ENCODE measurements around the gene LNP1. TPM values are rescaled to one million over a fixed set of nuclear protein-coding genes. Genes with fewer than 3 reads are reported as not detected.
"Not testable (repeated sequence)": the region's sequence is repeated elsewhere in the genome, so short reads cannot be mapped to it uniquely, and the experiment has no call there.

LNP1 gene
- total and polyA plus RNA-seq, 4 donors: 1.1 to 4.7 (median 1.5) TPM

DNA sequence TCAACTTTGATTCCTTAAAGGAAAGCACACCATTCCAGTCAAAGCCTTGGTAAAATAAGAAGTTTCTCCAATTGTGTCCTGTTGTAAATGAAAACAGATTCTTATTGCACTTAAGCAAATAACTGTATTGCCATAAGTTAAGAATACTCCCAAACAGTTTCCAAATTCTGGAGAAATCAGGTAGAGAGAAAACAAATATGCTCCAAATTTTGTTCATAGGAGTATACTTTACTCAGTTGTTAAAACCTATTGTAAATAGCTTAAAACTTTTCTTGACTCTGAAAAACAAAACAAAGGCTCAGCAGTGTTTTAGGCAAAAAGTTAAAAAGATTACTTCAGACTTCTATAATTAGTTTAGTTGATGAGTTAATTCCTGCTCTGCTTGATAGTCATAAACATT lies 42.4 kb downstream of the LNP1 start:
- Histone ChIP-seq H3K36me3 (ENCODE audit: control insufficient read depth in 4 of 4, insufficient read depth in 3 of 4, low read depth in 1 of 4, low read length in 3 of 4) (no peaks in the 10 kb centered on the region), H3K27me3 (ENCODE audit: control insufficient read depth in 4 of 4, insufficient read depth in 4 of 4, low read length in 3 of 4) (no peaks in the 10 kb centered on the region), H3K27ac (ENCODE audit: low read depth in 1 of 2, low read length in 2 of 2) (no peak overlapping the region), H3K4me3 (ENCODE audit: low read depth in 1 of 3, low read length in 3 of 3) (no peak overlapping the region), H3K9ac (ENCODE audit: low read depth in 1 of 2, low read length in 2 of 2) (no peak overlapping the region), H3K4me1 (ENCODE audit: control insufficient read depth in 4 of 4, insufficient read depth in 4 of 4, low read length in 3 of 4) (peaks cover 0 to 8% (median 4%) of the 10 kb centered on the region in 4 donors), H3K9me3 (ENCODE audit: control insufficient read depth in 4 of 4, low read length in 3 of 4) (no peaks in the 10 kb centered on the region)
- TF ChIP-seq NR2F2 (IDR thresholded peaks at IDR 0.05): no peak
- TF ChIP-seq, protein P1, sequence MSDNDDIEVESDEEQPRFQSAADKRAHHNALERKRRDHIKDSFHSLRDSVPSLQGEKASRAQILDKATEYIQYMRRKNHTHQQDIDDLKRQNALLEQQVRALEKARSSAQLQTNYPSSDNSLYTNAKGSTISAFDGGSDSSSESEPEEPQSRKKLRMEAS (IDR thresholded peaks at IDR 0.05): no peak
- no peak for TF ChIP-seq GABPA (IDR thresholded peaks at IDR 0.05 in 1 of 2, conservative IDR thresholded peaks at IDR 0.05 in 1 of 2)
- TF ChIP-seq, protein P2, sequence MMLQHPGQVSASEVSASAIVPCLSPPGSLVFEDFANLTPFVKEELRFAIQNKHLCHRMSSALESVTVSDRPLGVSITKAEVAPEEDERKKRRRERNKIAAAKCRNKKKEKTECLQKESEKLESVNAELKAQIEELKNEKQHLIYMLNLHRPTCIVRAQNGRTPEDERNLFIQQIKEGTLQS (IDR thresholded peaks at IDR 0.05): no peak
- no peak for TF ChIP-seq EGR1 (IDR thresholded peaks at IDR 0.05; ENCODE audit: low read depth in 2 of 2)
- TF ChIP-seq SP1 (IDR thresholded peaks at IDR 0.05): no peak
- no peak for TF ChIP-seq RAD21 (IDR thresholded peaks at IDR 0.05)
- TF ChIP-seq, protein P3, sequence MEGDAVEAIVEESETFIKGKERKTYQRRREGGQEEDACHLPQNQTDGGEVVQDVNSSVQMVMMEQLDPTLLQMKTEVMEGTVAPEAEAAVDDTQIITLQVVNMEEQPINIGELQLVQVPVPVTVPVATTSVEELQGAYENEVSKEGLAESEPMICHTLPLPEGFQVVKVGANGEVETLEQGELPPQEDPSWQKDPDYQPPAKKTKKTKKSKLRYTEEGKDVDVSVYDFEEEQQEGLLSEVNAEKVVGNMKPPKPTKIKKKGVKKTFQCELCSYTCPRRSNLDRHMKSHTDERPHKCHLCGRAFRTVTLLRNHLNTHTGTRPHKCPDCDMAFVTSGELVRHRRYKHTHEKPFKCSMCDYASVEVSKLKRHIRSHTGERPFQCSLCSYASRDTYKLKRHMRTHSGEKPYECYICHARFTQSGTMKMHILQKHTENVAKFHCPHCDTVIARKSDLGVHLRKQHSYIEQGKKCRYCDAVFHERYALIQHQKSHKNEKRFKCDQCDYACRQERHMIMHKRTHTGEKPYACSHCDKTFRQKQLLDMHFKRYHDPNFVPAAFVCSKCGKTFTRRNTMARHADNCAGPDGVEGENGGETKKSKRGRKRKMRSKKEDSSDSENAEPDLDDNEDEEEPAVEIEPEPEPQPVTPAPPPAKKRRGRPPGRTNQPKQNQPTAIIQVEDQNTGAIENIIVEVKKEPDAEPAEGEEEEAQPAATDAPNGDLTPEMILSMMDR (IDR thresholded peaks at IDR 0.05; ENCODE audit: low read depth, low read length, missing input control): no peak
- TF ChIP-seq HNF4G (IDR thresholded peaks at IDR 0.05): no peak
- DNase-seq (ENCODE audit: low spot score): no peak

DNA sequence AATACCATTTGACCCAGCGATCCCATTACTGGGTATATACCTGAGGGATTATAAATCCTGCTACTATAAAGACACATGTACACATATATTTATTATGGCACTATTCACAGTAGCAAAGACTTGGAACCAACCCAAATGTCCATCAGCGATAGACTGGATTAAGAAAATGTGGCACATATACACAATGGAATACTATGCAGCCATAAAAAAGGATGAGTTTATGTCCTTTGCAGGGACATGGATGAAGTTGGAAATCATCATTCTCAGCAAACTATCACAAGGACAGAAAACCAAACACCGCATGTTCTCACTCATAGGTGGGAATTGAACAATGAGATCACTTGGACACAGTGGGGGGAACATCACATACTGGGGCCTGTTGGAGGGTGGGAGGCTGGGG lies 45.7 kb downstream of the LNP1 start:
- not testable (repeated sequence) for H3K9ac ChIP-seq (ENCODE audit: low read depth in 1 of 2, low read length in 2 of 2); H3K27ac ChIP-seq (ENCODE audit: low read depth in 1 of 2, low read length in 2 of 2); H3K27me3 ChIP-seq (ENCODE audit: control insufficient read depth in 4 of 4, insufficient read depth in 4 of 4, low read length in 3 of 4); H3K9me3 ChIP-seq (ENCODE audit: control insufficient read depth in 4 of 4, low read length in 3 of 4); H3K4me3 ChIP-seq (ENCODE audit: low read depth in 1 of 3, low read length in 3 of 3); H3K36me3 ChIP-seq (ENCODE audit: control insufficient read depth in 4 of 4, insufficient read depth in 3 of 4, low read depth in 1 of 4, low read length in 3 of 4); DNase-seq (ENCODE audit: low spot score)
- 95% methylated on average over 3 of the region's 3 CpGs for WGBS
- peaks cover 0 to 19% (median 15%) of the 10 kb centered on the region in 4 donors for H3K4me1 ChIP-seq (ENCODE audit: control insufficient read depth in 4 of 4, insufficient read depth in 4 of 4, low read length in 3 of 4)

DNA sequence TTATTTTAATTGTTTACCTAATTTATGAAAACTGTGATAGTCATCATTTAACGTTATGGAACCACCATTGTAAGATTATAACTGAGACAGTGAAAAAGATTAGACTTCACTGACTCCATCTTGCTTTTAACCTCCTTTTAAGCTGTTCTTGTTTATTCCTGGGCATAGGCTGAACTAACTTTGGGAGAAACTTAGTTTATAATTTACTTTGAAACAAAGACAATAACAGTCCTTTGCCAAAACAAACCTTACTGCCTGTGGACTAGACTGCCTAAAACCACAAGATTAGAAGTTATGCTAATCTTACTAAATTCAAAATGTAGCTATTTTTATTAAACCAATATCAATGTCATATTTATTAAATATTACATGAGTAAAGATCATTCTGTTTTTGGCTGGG lies 46.7 kb downstream of the LNP1 start:
- TF ChIP-seq, protein P4, sequence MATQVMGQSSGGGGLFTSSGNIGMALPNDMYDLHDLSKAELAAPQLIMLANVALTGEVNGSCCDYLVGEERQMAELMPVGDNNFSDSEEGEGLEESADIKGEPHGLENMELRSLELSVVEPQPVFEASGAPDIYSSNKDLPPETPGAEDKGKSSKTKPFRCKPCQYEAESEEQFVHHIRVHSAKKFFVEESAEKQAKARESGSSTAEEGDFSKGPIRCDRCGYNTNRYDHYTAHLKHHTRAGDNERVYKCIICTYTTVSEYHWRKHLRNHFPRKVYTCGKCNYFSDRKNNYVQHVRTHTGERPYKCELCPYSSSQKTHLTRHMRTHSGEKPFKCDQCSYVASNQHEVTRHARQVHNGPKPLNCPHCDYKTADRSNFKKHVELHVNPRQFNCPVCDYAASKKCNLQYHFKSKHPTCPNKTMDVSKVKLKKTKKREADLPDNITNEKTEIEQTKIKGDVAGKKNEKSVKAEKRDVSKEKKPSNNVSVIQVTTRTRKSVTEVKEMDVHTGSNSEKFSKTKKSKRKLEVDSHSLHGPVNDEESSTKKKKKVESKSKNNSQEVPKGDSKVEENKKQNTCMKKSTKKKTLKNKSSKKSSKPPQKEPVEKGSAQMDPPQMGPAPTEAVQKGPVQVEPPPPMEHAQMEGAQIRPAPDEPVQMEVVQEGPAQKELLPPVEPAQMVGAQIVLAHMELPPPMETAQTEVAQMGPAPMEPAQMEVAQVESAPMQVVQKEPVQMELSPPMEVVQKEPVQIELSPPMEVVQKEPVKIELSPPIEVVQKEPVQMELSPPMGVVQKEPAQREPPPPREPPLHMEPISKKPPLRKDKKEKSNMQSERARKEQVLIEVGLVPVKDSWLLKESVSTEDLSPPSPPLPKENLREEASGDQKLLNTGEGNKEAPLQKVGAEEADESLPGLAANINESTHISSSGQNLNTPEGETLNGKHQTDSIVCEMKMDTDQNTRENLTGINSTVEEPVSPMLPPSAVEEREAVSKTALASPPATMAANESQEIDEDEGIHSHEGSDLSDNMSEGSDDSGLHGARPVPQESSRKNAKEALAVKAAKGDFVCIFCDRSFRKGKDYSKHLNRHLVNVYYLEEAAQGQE (IDR thresholded peaks at IDR 0.05): no peak
- peak in 1 of 2 donors; percentile 30 for TF ChIP-seq RXRA (IDR thresholded peaks at IDR 0.05)
- TF ChIP-seq HNF4G (IDR thresholded peaks at IDR 0.05): no peak
- peak; percentile 70 for TF ChIP-seq YY1 (IDR thresholded peaks at IDR 0.05)
- no peak for TF ChIP-seq GABPA (IDR thresholded peaks at IDR 0.05 in 1 of 2, conservative IDR thresholded peaks at IDR 0.05 in 1 of 2)
- TF ChIP-seq, protein P2 (IDR thresholded peaks at IDR 0.05): no peak
- TF ChIP-seq NR2F2 (IDR thresholded peaks at IDR 0.05): no peak
- TF ChIP-seq, protein P3 (IDR thresholded peaks at IDR 0.05; ENCODE audit: low read depth, low read length, missing input control): no peak
- no peak for TF ChIP-seq FOXA2 (IDR thresholded peaks at IDR 0.05)
- peak; percentile 13 to 33 for TF ChIP-seq HNF4A (conservative IDR thresholded peaks at IDR 0.05)
- TF ChIP-seq SP1 (IDR thresholded peaks at IDR 0.05): peak; percentile 17
- peak; percentile 19 to 38 for TF ChIP-seq RAD21 (IDR thresholded peaks at IDR 0.05)
- H3K27me3 ChIP-seq (ENCODE audit: control insufficient read depth in 4 of 4, insufficient read depth in 4 of 4, low read length in 3 of 4): no peaks in the 10 kb centered on the region
- 66% methylated on average over 1 of the region's 1 CpG for WGBS
- no peak overlapping the region for H3K27ac ChIP-seq (ENCODE audit: low read depth in 1 of 2, low read length in 2 of 2)
- no peaks in the 10 kb centered on the region for H3K9me3 ChIP-seq (ENCODE audit: control insufficient read depth in 4 of 4, low read length in 3 of 4)
- H3K4me1 ChIP-seq (ENCODE audit: control insufficient read depth in 4 of 4, insufficient read depth in 4 of 4, low read length in 3 of 4): peaks cover 0 to 23% (median 16%) of the 10 kb centered on the region in 4 donors
- DNase-seq (ENCODE audit: low spot score): no peak
- no peaks in the 10 kb centered on the region for H3K36me3 ChIP-seq (ENCODE audit: control insufficient read depth in 4 of 4, insufficient read depth in 3 of 4, low read depth in 1 of 4, low read length in 3 of 4)
- no peak overlapping the region for H3K4me3 ChIP-seq (ENCODE audit: low read depth in 1 of 3, low read length in 3 of 3)
- H3K9ac ChIP-seq (ENCODE audit: low read depth in 1 of 2, low read length in 2 of 2): no peak overlapping the region
